Peyer's patch (tissue), 4 donors: Measurements from ENCODE around the gene PDE10A. TPM values are rescaled to one million over a fixed set of nuclear protein-coding genes. Genes with fewer than 3 reads are reported as not detected.

Source experiments
- DNase-seq, 3 donors: peaks; one replicate each; pipeline ENCODE4 v3.0.0-alpha.2; 2017 to 2019
- H3K27ac ChIP-seq, 4 donors: fragments of 200-600 bp; sonication (generic); one replicate each; pipeline ENCODE4 v1.5.1; 2016 to 2019
- H3K27me3 ChIP-seq, 2 donors: fragments of 200-600 bp; sonication (generic); one replicate each; pipeline ENCODE4 v1.5.1; 2019
- H3K36me3 ChIP-seq, 3 donors: fragments of 200-600 bp; sonication (generic); one replicate each; pipeline ENCODE4 v1.5.1; 2016 to 2019
- H3K4me1 ChIP-seq, 4 donors: fragments of 200-600 bp; sonication (generic); one replicate each; pipeline ENCODE4 v1.5.1; 2016 to 2019
- H3K4me3 ChIP-seq, 4 donors: fragments of 200-600 bp; sonication (generic); 1 replicate in 3 of 4; 2 replicates in 1 of 4; pipeline ENCODE4 v1.5.1; 2016 to 2019; ENCODE audit warnings: mild to moderate bottlenecking in 1 of 4
- H3K9me3 ChIP-seq, 4 donors: fragments of 200-600 bp; sonication (generic); one replicate each; pipeline ENCODE4 v1.5.1; 2016 to 2019; ENCODE audit warnings: mild to moderate bottlenecking in 1 of 4
- CTCF ChIP-seq, 6 experiments: fragments of 450-650 bp in 4 of 6; fragments of 200-600 bp in 2 of 6; sonication (generic) in 1 of 6; IDR thresholded peaks; one replicate each; pipeline ENCODE4 v1.5.1; 2017 to 2019; ENCODE audit warnings: antibody characterized with exemption in 6 of 6, mild to moderate bottlenecking in 3 of 6, moderate library complexity in 1 of 6
- POLR2A ChIP-seq, 2 donors: fragments of 450-650 bp; IDR thresholded peaks; one replicate each; pipeline ENCODE4 v1.5.1; 2017; ENCODE audit warnings: antibody characterized with exemption in 2 of 2, mild to moderate bottlenecking in 2 of 2, moderate library complexity in 2 of 2
- total RNA-seq, 4 donors: library from RNA; depleted of rRNA; stranded (reverse); fragments of >200 nt; gene quantifications; one replicate each; pipeline ENCODE4 v1.1.0, GENCODE V29; 2016

Gene PDE10A
- total RNA-seq, 4 donors from 2014 or later, result 0.35 to 8.8 (median 6.0) TPM

DNA sequence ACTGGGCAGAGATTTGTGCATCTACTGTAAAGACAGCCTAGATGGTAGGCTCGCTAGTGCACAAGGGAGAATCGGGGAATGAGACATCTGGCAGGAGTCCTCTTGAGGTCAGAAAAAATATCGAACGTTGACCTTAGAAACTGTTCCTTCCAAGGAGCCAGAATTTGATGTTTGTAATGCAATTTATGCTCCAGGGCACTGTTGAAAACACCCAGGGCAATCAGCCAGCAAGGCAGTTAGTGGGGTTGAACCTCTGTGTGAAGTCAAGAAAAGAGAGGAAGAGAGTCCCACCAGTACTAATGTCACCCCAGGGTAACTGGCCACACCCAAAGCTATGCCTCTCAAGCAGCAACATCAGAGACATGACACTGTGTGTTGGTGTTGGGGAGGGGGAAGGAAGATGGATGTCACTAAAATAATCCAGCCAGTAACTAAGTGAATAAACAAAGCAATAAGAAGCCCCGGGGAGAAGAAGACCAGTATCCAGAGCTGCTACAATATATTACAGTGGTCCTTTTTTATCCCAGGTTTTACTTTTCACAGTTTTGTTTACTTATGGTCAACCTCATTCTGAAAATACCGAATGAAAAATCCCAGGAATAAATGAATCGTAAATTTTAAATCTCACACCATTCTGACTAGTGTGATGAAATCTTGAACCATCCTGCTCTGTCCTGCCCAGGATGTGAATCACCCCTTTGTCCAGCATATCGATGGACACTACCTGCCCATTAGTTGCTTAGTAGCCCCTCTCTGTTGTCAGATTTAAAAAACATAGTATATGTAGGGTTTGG lies 32.9 kb upstream of the PDE10A start:
- TF ChIP-seq POLR2A (IDR thresholded peaks at IDR 0.05) (no peak), CTCF (IDR thresholded peaks at IDR 0.05) (no peak)
- no peaks in the 10 kb centered on the region for H3K4me1 ChIP-seq

GRCh38 chr6:165694296-165694695 lies 31.3 kb upstream of the PDE10A start:
- Histone ChIP-seq H3K4me1 (no peaks in the 10 kb centered on the region), H3K4me3 (no peak overlapping the region), H3K27ac (no peak overlapping the region), H3K9me3 (no peaks in the 10 kb centered on the region), H3K27me3 (no peaks in the 10 kb centered on the region), H3K36me3 (no peaks in the 10 kb centered on the region)
- no peak for TF ChIP-seq CTCF (IDR thresholded peaks at IDR 0.05)
- TF ChIP-seq POLR2A (IDR thresholded peaks at IDR 0.05), result no peak
- no peak for DNase-seq

More for the DNA sequence above, 32.9 kb upstream of the PDE10A start:
- no peak overlapping the region for H3K4me3 ChIP-seq
- no peaks in the 10 kb centered on the region for H3K36me3 ChIP-seq
- H3K27me3 ChIP-seq, result no peaks in the 10 kb centered on the region
- no peak overlapping the region for H3K27ac ChIP-seq
- no peaks in the 10 kb centered on the region for H3K9me3 ChIP-seq
- DNase-seq, result no peak

DNA sequence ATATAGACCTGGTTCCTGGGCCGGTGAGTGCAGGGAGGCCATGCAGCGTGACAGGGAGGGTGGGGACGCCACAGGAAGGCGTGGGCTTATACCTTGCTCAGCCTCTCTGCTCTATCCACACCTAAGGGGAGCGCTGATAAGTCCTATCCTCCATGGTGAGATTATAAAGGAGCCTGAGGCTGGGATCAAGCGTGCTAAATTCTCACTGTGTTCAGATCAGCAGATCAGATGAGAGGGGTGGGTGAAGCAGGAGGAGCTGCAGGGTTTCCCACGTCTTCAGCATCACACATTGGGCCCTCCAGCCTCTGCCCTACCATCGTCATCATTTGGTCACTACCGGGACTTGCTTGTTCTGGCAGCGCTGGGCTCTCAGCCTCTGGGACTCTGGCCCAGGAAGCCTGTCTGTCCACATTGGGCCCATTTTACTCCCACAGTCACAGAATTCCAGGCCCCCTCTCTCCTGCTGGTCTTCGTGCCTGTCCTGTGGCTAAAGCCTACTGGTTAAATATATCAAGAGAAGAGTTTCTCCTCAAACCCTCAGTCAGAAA lies 29.1 kb upstream of the PDE10A start:
- Histone ChIP-seq H3K4me1 (no peaks in the 10 kb centered on the region), H3K27me3 (no peaks in the 10 kb centered on the region), H3K9me3 (no peaks in the 10 kb centered on the region), H3K36me3 (no peaks in the 10 kb centered on the region), H3K27ac (no peak overlapping the region), H3K4me3 (no peak overlapping the region)
- no peak for DNase-seq
- TF ChIP-seq POLR2A (IDR thresholded peaks at IDR 0.05) (no peak), CTCF (IDR thresholded peaks at IDR 0.05) (no peak)

DNA sequence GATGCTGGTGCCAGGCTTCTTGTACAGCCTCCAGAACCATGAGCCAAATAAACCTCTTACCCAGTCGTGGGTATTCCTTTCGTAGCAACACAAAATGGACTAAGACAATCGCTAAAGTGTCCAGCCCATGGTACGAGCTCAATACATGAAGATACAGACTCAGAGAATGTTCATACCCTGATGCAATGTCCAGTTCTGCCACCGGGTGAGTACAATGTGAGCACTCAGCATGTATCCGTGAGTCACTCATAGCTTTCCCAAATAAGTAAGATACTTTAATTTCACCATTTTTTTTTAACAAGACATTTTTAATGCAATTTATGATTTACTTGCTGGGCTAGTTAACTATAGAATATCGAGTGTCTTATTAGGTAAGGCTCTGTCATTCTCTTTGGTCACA lies 26.7 kb upstream of the PDE10A start:
- Histone ChIP-seq H3K36me3 (no peaks in the 10 kb centered on the region), H3K27ac (no peak overlapping the region)

DNA sequence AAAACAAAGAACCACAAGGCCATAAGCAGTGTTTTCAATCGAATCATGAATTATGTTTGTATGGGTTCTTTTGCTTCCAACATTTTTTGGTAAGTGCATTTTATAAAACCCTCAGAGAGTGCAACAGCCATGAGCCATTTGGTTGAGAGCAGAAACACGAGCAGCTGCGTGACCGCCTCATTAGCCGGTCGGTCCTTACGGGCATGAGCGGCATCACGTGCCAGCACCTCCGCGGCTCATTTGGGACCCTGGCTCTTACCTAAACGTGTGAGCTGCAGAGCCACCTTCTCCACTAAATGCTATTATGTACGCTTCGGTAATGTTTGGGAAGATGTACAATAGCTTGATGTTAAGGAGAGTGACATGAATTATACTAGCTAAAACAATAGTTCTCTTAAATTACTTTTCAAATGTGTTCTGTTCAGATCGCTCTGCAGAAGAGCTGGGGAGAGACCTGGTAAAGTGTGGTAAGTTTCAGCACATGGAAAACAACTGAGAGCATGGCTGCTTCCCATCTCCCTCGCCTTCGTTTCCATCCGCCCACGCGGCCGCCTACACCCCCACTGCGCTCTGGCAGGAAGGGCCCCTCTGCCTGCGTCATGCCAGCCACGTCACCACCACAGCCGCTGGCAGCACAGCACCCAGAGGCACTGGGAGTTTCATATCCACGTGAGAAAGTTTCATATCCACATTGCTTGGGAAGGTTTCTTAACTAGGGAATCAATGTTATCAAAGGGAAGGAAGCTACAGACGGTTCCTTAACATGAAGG lies 23.7 kb upstream of the PDE10A start:
- Histone ChIP-seq H3K36me3 (no peaks in the 10 kb centered on the region), H3K9me3 (no peaks in the 10 kb centered on the region), H3K4me1 (no peaks in the 10 kb centered on the region), H3K4me3 (no peak overlapping the region), H3K27me3 (no peaks in the 10 kb centered on the region), H3K27ac (no peak overlapping the region)
- TF ChIP-seq CTCF (IDR thresholded peaks at IDR 0.05) (no peak), POLR2A (IDR thresholded peaks at IDR 0.05) (no peak)
- DNase-seq, result no peak

More for the DNA sequence above, 26.7 kb upstream of the PDE10A start:
- no peak for DNase-seq
- no peaks in the 10 kb centered on the region for H3K9me3 ChIP-seq
- TF ChIP-seq POLR2A (IDR thresholded peaks at IDR 0.05) (no peak), CTCF (IDR thresholded peaks at IDR 0.05) (no peak)
- H3K4me1 ChIP-seq, result no peaks in the 10 kb centered on the region
- no peaks in the 10 kb centered on the region for H3K27me3 ChIP-seq
- H3K4me3 ChIP-seq, result no peak overlapping the region
